CD4-positive, alpha-beta T cell (primary cell): ENCODE results near the gene IPMK. TPM values are rescaled to one million over a fixed set of nuclear protein-coding genes. Genes with fewer than 3 reads are reported as not detected.

Experiments
- ATAC-seq: fragments of 200-7000 bp; cut with Tn5 transposase; one replicate; pipeline ENCODE4 v1.10.0; 2022; ENCODE audit warnings: mild to moderate bottlenecking; ENCODE audit not compliant: poor library complexity
- CTCF ChIA-PET: fragments of 350-600 bp; sonication (Branson Sonifier 250); formaldehyde crosslinking; loops from one replicate; lab custom pipeline; 2021; ENCODE audit warnings: antibody characterized with exemption, inconsistent platforms; lab: Charles Lee
- POLR2A ChIA-PET: fragments of 350-600 bp; sonication (Branson Sonifier 250); formaldehyde crosslinking; loops from one replicate; lab custom pipeline; 2021; ENCODE audit warnings: antibody characterized with exemption, inconsistent platforms; lab: Charles Lee
- DNase-seq, 14 experiments: peaks; one replicate each; pipeline ENCODE4 v3.0.0-alpha.2; 2013 to 2020; ENCODE audit warnings: mixed read lengths in 2 of 14
- H3K27ac ChIP-seq, 2 donors: one replicate each; pipeline versions ENCODE4 v1.5.1 to v1.7.0; 2013; ENCODE audit warnings: low read length in 2 of 2, low read depth in 1 of 2, mild to moderate bottlenecking in 1 of 2
- H3K27me3 ChIP-seq, 2 experiments: 1 replicate in 1 of 2; 2 replicates in 1 of 2; pipeline versions ENCODE4 v1.6.1 to v1.7.0; 2013; ENCODE audit warnings: low read length in 2 of 2, control low read depth in 1 of 2, mild to moderate bottlenecking in 1 of 2, moderate library complexity in 1 of 2; ENCODE audit not compliant: insufficient read depth in 2 of 2, control insufficient read depth in 1 of 2
- H3K36me3 ChIP-seq: one replicate; pipeline ENCODE4 v1.6.1; 2013; ENCODE audit warnings: low read length, control low read depth; ENCODE audit not compliant: insufficient read depth
- H3K4me1 ChIP-seq: one replicate; pipeline ENCODE4 v1.6.1; 2013; ENCODE audit warnings: low read length, control low read depth; ENCODE audit not compliant: insufficient read depth
- H3K4me3 ChIP-seq: one replicate; pipeline ENCODE4 v1.5.1; 2013; ENCODE audit warnings: mild to moderate bottlenecking, low read length, moderate library complexity
- H3K9me3 ChIP-seq, 2 experiments: 1 replicate in 1 of 2; 2 replicates in 1 of 2; pipeline versions ENCODE4 v1.6.1 to v1.7.0; 2013; ENCODE audit warnings: low read length in 2 of 2, mild to moderate bottlenecking in 2 of 2, control low read depth in 1 of 2, moderate library complexity in 1 of 2; ENCODE audit not compliant: control insufficient read depth in 1 of 2, insufficient read depth in 1 of 2
- H3K27ac Mint-ChIP-seq: one replicate; pipeline ENCODE4 v1.8.0; 2020; ENCODE audit warnings: mixed read lengths
- H3K27me3 Mint-ChIP-seq: one replicate; pipeline ENCODE4 v1.8.0; 2021; ENCODE audit warnings: mixed read lengths
- H3K36me3 Mint-ChIP-seq: one replicate; pipeline ENCODE4 v1.8.0; 2021; ENCODE audit warnings: low read depth, mixed read lengths
- H3K4me1 Mint-ChIP-seq: one replicate; pipeline ENCODE4 v1.8.0; 2021; ENCODE audit warnings: low read depth, mixed read lengths
- H3K4me3 Mint-ChIP-seq: one replicate; pipeline ENCODE4 v1.8.0; 2020; ENCODE audit warnings: mild to moderate bottlenecking, mixed read lengths
- H3K9me3 Mint-ChIP-seq: one replicate; pipeline ENCODE4 v1.8.0; 2020; ENCODE audit warnings: mixed read lengths
- intact Hi-C, 2 experiments: fragments of 100-400 bp; cut with DNase I in 1 of 2; cut with micrococcal nuclease in 1 of 2; formaldehyde crosslinking; loops; one replicate each; pipeline versions ENCODE4 v1.15.1 to v1.9.0; 2023 to 2025; cut with DNase I, micrococcal nuclease
- total RNA-seq, 174 experiments: library from RNA in 2 of 174; stranded (reverse) in 2 of 174; gene quantifications; one replicate each; pipeline ENCODE4 v1.2.3 and lab custom pipeline; 2021 to 2026
- TF ChIP-seq, protein P1 (sequence below): fragments of 200-600 bp; IDR thresholded peaks from one replicate; pipeline ENCODE4 v1.8.0; 2022; ENCODE audit warnings: antibody characterized with exemption, mild to moderate bottlenecking

Gene IPMK
- total RNA-seq, 2 experiments from 2014 or later: 1.4 to 1.5 TPM

DNA sequence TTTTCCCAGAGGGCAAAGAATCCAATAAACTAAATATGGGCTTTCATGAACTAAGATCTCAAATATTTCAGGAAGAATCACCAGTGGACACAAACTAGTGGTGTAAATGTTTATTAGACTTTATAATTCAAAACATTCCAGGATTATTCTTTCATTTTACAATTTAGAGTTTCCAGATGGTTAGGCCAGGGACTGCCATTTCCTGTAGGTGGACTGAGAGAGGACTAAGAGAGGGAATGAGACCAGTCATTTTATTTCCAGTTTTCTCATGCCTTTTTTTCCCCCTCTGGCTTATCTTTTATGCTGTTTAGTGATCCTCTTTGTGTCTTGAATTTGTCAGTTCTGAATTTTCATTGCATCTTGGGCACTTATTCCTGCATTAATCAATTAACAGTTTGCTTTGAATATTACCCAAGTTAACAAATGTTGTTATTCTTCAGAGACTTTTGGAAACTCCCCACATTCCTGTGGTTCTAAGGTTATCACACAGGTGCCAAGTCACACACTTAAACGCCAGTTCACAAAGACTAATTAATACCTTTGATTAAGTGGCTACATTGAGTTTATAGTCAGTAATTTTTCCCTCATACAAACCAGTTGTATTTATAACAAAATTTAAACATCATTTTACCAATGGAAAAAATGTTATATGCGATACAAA, 13.5 kb upstream of the IPMK start:
- Histone ChIP-seq H3K9me3 (no peaks in the 10 kb centered on the region), H3K4me1 (no peaks in the 10 kb centered on the region), H3K27ac (no peak overlapping the region), H3K4me3 (no peak overlapping the region), H3K36me3 (peaks cover 14% of the 10 kb centered on the region), H3K27me3 (no peaks in the 10 kb centered on the region)
- Mint-ChIP-seq H3K4me1 (peaks cover 16% of the 10 kb centered on the region), H3K9me3 (no peaks in the 10 kb centered on the region), H3K27me3 (no peaks in the 10 kb centered on the region), H3K27ac (no peak overlapping the region), H3K36me3 (peaks cover 15% of the 10 kb centered on the region), H3K4me3 (no peak overlapping the region)
- DNase-seq (no peak), ATAC-seq (no peak)
- CTCF ChIA-PET: no interaction called here
- TF ChIP-seq, protein P1, sequence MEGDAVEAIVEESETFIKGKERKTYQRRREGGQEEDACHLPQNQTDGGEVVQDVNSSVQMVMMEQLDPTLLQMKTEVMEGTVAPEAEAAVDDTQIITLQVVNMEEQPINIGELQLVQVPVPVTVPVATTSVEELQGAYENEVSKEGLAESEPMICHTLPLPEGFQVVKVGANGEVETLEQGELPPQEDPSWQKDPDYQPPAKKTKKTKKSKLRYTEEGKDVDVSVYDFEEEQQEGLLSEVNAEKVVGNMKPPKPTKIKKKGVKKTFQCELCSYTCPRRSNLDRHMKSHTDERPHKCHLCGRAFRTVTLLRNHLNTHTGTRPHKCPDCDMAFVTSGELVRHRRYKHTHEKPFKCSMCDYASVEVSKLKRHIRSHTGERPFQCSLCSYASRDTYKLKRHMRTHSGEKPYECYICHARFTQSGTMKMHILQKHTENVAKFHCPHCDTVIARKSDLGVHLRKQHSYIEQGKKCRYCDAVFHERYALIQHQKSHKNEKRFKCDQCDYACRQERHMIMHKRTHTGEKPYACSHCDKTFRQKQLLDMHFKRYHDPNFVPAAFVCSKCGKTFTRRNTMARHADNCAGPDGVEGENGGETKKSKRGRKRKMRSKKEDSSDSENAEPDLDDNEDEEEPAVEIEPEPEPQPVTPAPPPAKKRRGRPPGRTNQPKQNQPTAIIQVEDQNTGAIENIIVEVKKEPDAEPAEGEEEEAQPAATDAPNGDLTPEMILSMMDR: no peak
- intact Hi-C loops: no loop called here
- POLR2A ChIA-PET: interaction anchor here (1.5 kb wide), 1 partner anchor 12 kb away, joined by 9 read pairs; the partner anchor contains the start of gene CISD1

DNA sequence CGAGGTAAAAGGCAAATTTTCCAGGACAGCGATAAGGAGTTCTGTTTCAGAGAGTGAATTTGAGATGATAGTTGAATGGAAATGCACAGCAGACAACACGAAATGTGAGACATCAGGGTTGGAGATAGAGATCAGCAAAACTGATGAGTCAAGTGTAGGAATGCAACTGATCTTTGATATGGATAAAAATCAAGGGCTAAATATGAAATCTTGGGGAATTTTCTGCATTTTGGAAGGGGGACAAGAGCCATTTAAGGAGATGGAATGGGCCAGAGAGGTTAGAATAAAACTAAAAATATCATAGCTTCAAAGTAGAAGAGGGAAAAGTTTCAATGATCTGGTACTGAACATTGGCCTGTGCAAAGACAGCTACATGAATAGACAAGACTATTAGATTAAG, 12.8 kb upstream of the IPMK start:
- Histone ChIP-seq H3K27me3 (no peaks in the 10 kb centered on the region), H3K36me3 (peaks cover 14% of the 10 kb centered on the region), H3K9me3 (no peaks in the 10 kb centered on the region), H3K27ac (no peak overlapping the region), H3K4me1 (no peaks in the 10 kb centered on the region), H3K4me3 (no peak overlapping the region)
- DNase-seq (no peak), ATAC-seq (no peak)
- Mint-ChIP-seq H3K9me3 (no peaks in the 10 kb centered on the region), H3K4me1 (peaks cover 16% of the 10 kb centered on the region), H3K36me3 (peaks cover 15% of the 10 kb centered on the region), H3K4me3 (no peak overlapping the region), H3K27me3 (no peaks in the 10 kb centered on the region), H3K27ac (no peak overlapping the region)
- intact Hi-C loops: no loop called here
- TF ChIP-seq, protein P1: no peak
- ChIA-PET CTCF (no interaction called here), POLR2A (interaction anchor here (1.5 kb wide), 1 partner anchor 12 kb away, joined by 9 read pairs; the partner anchor contains the start of gene CISD1)

DNA sequence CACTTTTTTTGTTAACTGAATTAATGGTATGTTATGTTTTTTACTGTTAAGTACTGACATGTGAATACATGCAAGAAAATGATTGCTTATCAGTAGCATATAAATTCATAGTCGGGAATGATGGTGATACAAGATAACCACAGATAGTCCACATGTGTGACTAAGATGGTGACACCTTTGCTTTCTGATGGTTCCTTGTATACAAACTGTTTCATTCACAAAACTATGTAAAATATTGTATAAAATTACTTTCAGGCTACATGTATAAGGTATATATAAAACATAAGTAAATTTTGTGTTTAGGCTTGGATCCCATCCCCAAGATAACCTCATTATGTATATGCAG, 11.2 kb upstream of the IPMK start:
- H3K4me3 ChIP-seq: no peak overlapping the region
- no peak overlapping the region for H3K27ac Mint-ChIP-seq
- peaks cover 16% of the 10 kb centered on the region for H3K4me1 Mint-ChIP-seq
- ChIA-PET POLR2A (no interaction called here), CTCF (no interaction called here)
- no peak overlapping the region for H3K27ac ChIP-seq
- no peaks in the 10 kb centered on the region for H3K27me3 ChIP-seq
- no peaks in the 10 kb centered on the region for H3K4me1 ChIP-seq
- peaks cover 15% of the 10 kb centered on the region for H3K36me3 Mint-ChIP-seq
- no peak overlapping the region for H3K4me3 Mint-ChIP-seq
- H3K36me3 ChIP-seq: peaks cover 14% of the 10 kb centered on the region
- DNase-seq (no peak), ATAC-seq (no peak)
- H3K9me3 Mint-ChIP-seq: no peaks in the 10 kb centered on the region
- H3K9me3 ChIP-seq: no peaks in the 10 kb centered on the region
- intact Hi-C loops: loop anchor here in 1 of 2 experiments (5.0 kb wide), 1 partner anchor 932 kb away; no protein-coding TSS in a partner anchor
- H3K27me3 Mint-ChIP-seq: no peaks in the 10 kb centered on the region
- TF ChIP-seq, protein P1: no peak
